Trophoblast cell (in vitro differentiated cells and primary cell): ENCODE measurements around the gene SRR. TPM values are rescaled to one million over a fixed set of nuclear protein-coding genes. Genes with fewer than 3 reads are reported as not detected.
"Not testable (repeated sequence)": the region's sequence is repeated elsewhere in the genome, so short reads cannot be mapped to it uniquely, and the experiment has no call there.

Source experiments
- DNase-seq, 2 donors: peaks; one replicate each; pipeline ENCODE4 v3.0.0-alpha.2; 2016
- H2AFZ ChIP-seq: 2 replicates; pipeline ENCODE4 v1.6.1; 2013; ENCODE audit warnings: low read length, moderate library complexity, mild to moderate bottlenecking; ENCODE audit not compliant: insufficient read depth, poor library complexity
- H2AK5ac ChIP-seq: 2 replicates; pipeline ENCODE4 v1.6.1; 2013; ENCODE audit warnings: mild to moderate bottlenecking, low read length
- H2BK120ac ChIP-seq: 2 replicates; pipeline ENCODE4 v1.6.1; 2013; ENCODE audit warnings: low read length, mild to moderate bottlenecking, moderate library complexity; ENCODE audit not compliant: insufficient read depth, poor library complexity
- H2BK12ac ChIP-seq: 2 replicates; pipeline ENCODE4 v1.6.1; 2013; ENCODE audit warnings: mild to moderate bottlenecking, low read length, moderate library complexity
- H2BK5ac ChIP-seq: 2 replicates; pipeline ENCODE4 v1.6.1; 2013; ENCODE audit warnings: low read length, low read depth, moderate library complexity, mild to moderate bottlenecking; ENCODE audit not compliant: poor library complexity
- H3K14ac ChIP-seq: 2 replicates; pipeline ENCODE4 v1.6.1; 2013; ENCODE audit warnings: mild to moderate bottlenecking, low read length
- H3K18ac ChIP-seq: 2 replicates; pipeline ENCODE4 v1.6.1; 2013; ENCODE audit warnings: mild to moderate bottlenecking, low read length
- H3K23ac ChIP-seq: 2 replicates; pipeline ENCODE4 v1.6.1; 2013; ENCODE audit warnings: low read length
- H3K27ac ChIP-seq: 2 replicates; pipeline ENCODE4 v1.5.1; 2013; ENCODE audit warnings: low read depth, mild to moderate bottlenecking, inconsistent platforms, low read length, moderate library complexity
- H3K27me3 ChIP-seq: 2 replicates; pipeline ENCODE4 v1.6.1; 2013; ENCODE audit warnings: inconsistent platforms, mild to moderate bottlenecking, low read length, moderate library complexity; ENCODE audit not compliant: insufficient read depth
- H3K36me3 ChIP-seq, 2 experiments: 1 replicate in 1 of 2; 2 replicates in 1 of 2; pipeline ENCODE4 v1.6.1; 2013; ENCODE audit warnings: low read length in 2 of 2, mild to moderate bottlenecking in 2 of 2, moderate library complexity in 1 of 2; ENCODE audit not compliant: insufficient read depth in 2 of 2, control insufficient read depth in 1 of 2
- H3K4ac ChIP-seq: 2 replicates; pipeline ENCODE4 v1.6.1; 2013; ENCODE audit warnings: low read depth, mild to moderate bottlenecking, low read length, moderate library complexity
- H3K4me1 ChIP-seq, 2 experiments: 1 replicate in 1 of 2; 2 replicates in 1 of 2; pipeline ENCODE4 v1.6.1; 2013; ENCODE audit warnings: low read length in 2 of 2, mild to moderate bottlenecking in 2 of 2, moderate library complexity in 1 of 2; ENCODE audit not compliant: insufficient read depth in 2 of 2, control insufficient read depth in 1 of 2
- H3K4me2 ChIP-seq: 2 replicates; pipeline ENCODE4 v1.6.1; 2013; ENCODE audit warnings: inconsistent platforms, mild to moderate bottlenecking, low read length, moderate library complexity
- H3K4me3 ChIP-seq: 2 replicates; pipeline ENCODE4 v1.5.1; 2013; ENCODE audit warnings: mild to moderate bottlenecking, low read depth, low read length, inconsistent platforms
- H3K79me1 ChIP-seq: one replicate; pipeline ENCODE4 v1.6.1; 2013; ENCODE audit warnings: low read length
- H3K79me2 ChIP-seq: 2 replicates; pipeline ENCODE4 v1.6.1; 2013; ENCODE audit warnings: low read length, mild to moderate bottlenecking; ENCODE audit not compliant: control insufficient read depth, insufficient read depth, poor library complexity
- H3K9ac ChIP-seq: 2 replicates; pipeline ENCODE4 v1.6.1; 2013; ENCODE audit warnings: mild to moderate bottlenecking, low read length
- H3K9me3 ChIP-seq: 2 replicates; pipeline ENCODE4 v1.6.1; 2013; ENCODE audit warnings: low read depth, mild to moderate bottlenecking, control low read depth, inconsistent platforms, low read length; ENCODE audit not compliant: insufficient read depth
- H4K12ac ChIP-seq: 2 replicates; pipeline ENCODE4 v1.6.1; 2013; ENCODE audit warnings: low read depth, mild to moderate bottlenecking, low read length, moderate library complexity
- H4K8ac ChIP-seq: 2 replicates; pipeline ENCODE4 v1.6.1; 2013; ENCODE audit warnings: low read depth, mild to moderate bottlenecking, low read length, moderate library complexity
- H4K91ac ChIP-seq: one replicate; pipeline ENCODE4 v1.6.1; 2013; ENCODE audit warnings: low read depth, mild to moderate bottlenecking, low read length, moderate library complexity
- WGBS: extraction: QIAGEN DNeasy Blood & Tissue Kit; methylation state at CpG from one replicate; pipeline ENCODE4 v1.1.7; 2013; ENCODE audit warnings: missing lambda C conversion rate; ENCODE audit not compliant: insufficient read length, insufficient coverage; ENCODE audit errors: extremely low coverage; 5-methylcytosine and 5-hydroxymethylcytosine counted together
- polyA plus RNA-seq: library from polyadenylated mRNA; stranded (reverse); fragments of 200-250 nt; gene quantifications from 2 replicates; pipeline ENCODE4 v1.2.3, GENCODE V29; 2013

Gene SRR, protein sequence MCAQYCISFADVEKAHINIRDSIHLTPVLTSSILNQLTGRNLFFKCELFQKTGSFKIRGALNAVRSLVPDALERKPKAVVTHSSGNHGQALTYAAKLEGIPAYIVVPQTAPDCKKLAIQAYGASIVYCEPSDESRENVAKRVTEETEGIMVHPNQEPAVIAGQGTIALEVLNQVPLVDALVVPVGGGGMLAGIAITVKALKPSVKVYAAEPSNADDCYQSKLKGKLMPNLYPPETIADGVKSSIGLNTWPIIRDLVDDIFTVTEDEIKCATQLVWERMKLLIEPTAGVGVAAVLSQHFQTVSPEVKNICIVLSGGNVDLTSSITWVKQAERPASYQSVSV
- polyA plus RNA-seq, result 14.3 and 15.6 TPM in 2 replicates

DNA sequence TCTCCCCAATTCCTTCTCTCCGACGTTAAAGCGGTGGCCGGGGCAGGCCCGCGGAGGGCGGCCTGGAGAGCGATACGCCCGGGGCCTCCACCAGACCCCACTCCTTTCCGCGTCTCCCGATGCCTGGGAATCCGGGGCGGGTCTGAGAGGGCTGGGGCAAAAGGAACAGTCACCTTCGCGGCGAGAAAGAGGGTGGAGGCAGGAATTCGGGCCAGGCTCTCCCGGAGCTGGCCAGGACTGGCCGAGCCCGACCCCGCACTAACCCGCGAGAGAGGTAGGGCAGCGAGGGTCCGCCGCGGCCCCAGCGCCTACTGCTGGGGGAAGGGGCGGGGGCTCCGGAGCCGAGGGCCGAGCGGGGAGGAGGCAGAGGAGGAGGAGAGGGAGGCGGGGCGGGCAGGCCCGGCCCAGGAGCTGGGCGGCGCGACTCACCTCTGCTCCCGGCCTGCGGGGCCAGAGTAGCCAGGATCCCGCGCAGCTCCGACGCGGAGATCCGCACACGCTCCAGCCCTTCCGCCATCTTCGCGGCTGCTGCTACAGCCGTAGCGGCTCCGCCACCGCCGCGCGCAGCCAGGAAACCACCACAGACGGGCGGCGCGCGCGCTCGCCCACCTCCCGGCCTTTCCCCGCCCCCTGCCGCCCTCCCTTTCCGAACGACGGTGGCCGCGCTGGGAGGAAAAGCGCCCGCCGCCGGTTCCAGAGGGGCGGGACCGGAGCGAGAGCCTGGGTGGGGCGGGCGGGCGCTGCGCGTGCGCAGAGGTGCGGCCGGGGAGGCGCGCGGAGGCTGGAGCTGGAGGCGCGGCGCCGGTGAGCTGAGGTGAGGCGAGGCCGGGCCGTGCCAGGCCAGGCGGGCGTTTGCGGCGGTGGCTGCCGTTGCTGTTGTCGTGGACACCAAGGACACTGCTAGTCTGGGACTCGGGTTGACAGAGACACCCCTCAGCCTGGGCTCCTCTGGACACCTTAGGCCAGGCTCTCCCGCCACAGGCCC, at the start of gene SRR, which contains the start of gene SMG6:
Gene SRR (plus strand): TSS at position 747 of the 985 bp plus-strand sequence. CDS start 11,611 bp downstream, outside the sequence.
Gene SMG6 (minus strand): TSS at position 582 of the 985 bp plus-strand sequence. CDS start 65 bp downstream, at position 517.
- H2AK5ac ChIP-seq, result peak within 1 kb of the TSS; percentile 29
- no CpG with 5 or more reads among the region's 108 CpGs for WGBS
- peak within 1 kb of the TSS; percentile 100 for H3K18ac ChIP-seq
- H2BK120ac ChIP-seq, result peak within 1 kb of the TSS; percentile 96
- peaks cover 14 to 18% of the 10 kb centered on the region in 2 experiments for H3K36me3 ChIP-seq
- H3K4ac ChIP-seq, result peak within 1 kb of the TSS; percentile 94
- peaks cover 10% of the 10 kb centered on the region for H3K79me2 ChIP-seq
- H4K8ac ChIP-seq, result peak within 1 kb of the TSS; percentile 99
- H2AFZ ChIP-seq, result peak within 1 kb of the TSS; percentile 100
- peaks cover 5 to 8% of the 10 kb centered on the region in 2 experiments for H3K4me1 ChIP-seq
- no peaks in the 10 kb centered on the region for H3K9me3 ChIP-seq
- H3K27ac ChIP-seq, result peak within 1 kb of the TSS; percentile 100
- H3K9ac ChIP-seq, result peak within 1 kb of the TSS; percentile 97
- H3K4me2 ChIP-seq, result peak within 1 kb of the TSS; percentile 88
- peak; percentile 81 to 92 for DNase-seq
- H3K79me1 ChIP-seq, result peaks cover 11% of the 10 kb centered on the region
- peak within 1 kb of the TSS; percentile 100 for H4K12ac ChIP-seq
- no peak within 1 kb of the TSS for H2BK12ac ChIP-seq
- H3K23ac ChIP-seq, result no peak within 1 kb of the TSS
- H3K4me3 ChIP-seq, result peak within 1 kb of the TSS; percentile 95
- H4K91ac ChIP-seq, result peak within 1 kb of the TSS; percentile 95
- no peaks in the 10 kb centered on the region for H3K27me3 ChIP-seq
- H2BK5ac ChIP-seq, result peak within 1 kb of the TSS; percentile 99
- H3K14ac ChIP-seq, result peak within 1 kb of the TSS; percentile 100

DNA sequence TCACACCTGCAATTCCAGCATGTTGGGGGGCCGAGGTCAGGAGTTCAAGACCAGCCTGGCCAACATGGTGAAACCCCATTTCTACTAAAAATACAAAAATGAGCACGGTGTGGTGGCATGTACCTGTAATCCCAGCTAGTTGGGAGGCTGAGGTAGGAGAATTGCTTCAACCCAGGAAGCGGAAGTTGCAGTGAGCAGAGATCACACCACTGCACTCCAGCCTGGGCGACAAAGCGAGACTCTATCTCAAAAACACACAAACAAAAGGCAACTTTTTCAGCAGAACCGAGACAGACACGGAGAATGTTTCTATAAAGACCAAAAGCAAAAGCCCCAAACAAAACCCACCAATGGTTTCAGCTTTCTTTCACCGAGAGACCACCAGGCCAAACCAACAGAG, 44.9 kb upstream of the SRR start:
- H3K36me3 ChIP-seq, H3K27ac ChIP-seq, H3K9me3 ChIP-seq, H3K79me1 ChIP-seq, H2AK5ac ChIP-seq, H3K4ac ChIP-seq, H4K91ac ChIP-seq, H2BK120ac ChIP-seq, H3K27me3 ChIP-seq, H3K23ac ChIP-seq, DNase-seq, H2AFZ ChIP-seq, H4K12ac ChIP-seq, H3K4me2 ChIP-seq, H2BK5ac ChIP-seq, H3K4me3 ChIP-seq, H3K9ac ChIP-seq, H4K8ac ChIP-seq, H2BK12ac ChIP-seq, H3K4me1 ChIP-seq, H3K14ac ChIP-seq, H3K79me2 ChIP-seq, H3K18ac ChIP-seq: not testable (repeated sequence)
- WGBS, result no CpG with 5 or more reads among the region's 8 CpGs

DNA sequence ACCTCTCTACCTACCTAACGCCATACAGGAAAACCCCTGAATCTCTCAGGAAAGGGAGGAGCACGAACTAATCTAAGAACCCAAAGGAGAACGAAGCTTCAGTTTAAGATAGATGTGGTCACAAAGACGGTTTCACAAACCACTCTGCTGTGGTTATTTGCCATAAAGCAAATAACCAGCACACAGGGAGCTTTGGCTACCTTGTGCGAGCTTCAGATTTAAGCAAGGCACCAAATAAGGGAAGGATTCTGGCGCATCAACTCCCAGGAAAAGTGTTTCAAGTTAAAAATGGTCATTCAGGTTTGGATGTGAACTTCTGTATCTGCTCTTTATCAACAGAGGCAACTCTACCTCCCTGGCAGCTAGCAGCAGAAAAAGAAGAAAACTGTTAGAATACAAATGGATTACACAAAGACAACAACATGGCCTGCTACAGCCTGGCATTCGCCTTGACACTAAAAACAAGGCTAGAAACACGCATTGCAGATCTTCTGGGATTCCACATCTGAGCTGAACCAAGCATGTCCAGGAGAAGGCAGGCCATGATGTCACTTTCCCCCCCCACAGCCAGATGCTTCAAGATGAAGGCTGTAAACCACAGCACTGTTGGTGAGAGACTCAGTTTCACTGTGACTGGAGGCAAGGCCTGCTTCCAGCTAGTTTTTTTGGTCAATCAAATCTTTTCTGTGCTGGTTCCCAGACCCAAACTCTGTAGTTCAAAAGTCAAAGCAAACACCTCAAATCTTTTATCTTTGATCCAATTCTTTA, 43.8 kb upstream of the SRR start:
- H3K79me1 ChIP-seq, result no peaks in the 10 kb centered on the region
- H4K12ac ChIP-seq, result no peak overlapping the region
- no CpG with 5 or more reads among the region's 8 CpGs for WGBS
- H3K4me1 ChIP-seq, result peaks cover 0 to 5% of the 10 kb centered on the region in 2 experiments
- H3K9me3 ChIP-seq, result no peaks in the 10 kb centered on the region
- H4K91ac ChIP-seq, result no peak overlapping the region
- no peak overlapping the region for H2AK5ac ChIP-seq
- no peak overlapping the region for H3K4me3 ChIP-seq
- no peaks in the 10 kb centered on the region for H3K79me2 ChIP-seq
- no peak for DNase-seq
- no peak overlapping the region for H2BK120ac ChIP-seq
- H3K27ac ChIP-seq, result no peak overlapping the region
- H3K14ac ChIP-seq, result no peak overlapping the region
- H3K18ac ChIP-seq, result no peak overlapping the region
- H3K4me2 ChIP-seq, result peak overlapping the region; percentile 19
- peaks cover 0 to 8% of the 10 kb centered on the region in 2 experiments for H3K36me3 ChIP-seq
- H3K27me3 ChIP-seq, result no peaks in the 10 kb centered on the region
- H3K23ac ChIP-seq, result no peak overlapping the region
- no peak overlapping the region for H4K8ac ChIP-seq
- no peak overlapping the region for H2BK5ac ChIP-seq
- H2AFZ ChIP-seq, result no peak overlapping the region
- H2BK12ac ChIP-seq, result no peak overlapping the region
- no peak overlapping the region for H3K4ac ChIP-seq
- H3K9ac ChIP-seq, result peak overlapping the region; percentile 47

DNA sequence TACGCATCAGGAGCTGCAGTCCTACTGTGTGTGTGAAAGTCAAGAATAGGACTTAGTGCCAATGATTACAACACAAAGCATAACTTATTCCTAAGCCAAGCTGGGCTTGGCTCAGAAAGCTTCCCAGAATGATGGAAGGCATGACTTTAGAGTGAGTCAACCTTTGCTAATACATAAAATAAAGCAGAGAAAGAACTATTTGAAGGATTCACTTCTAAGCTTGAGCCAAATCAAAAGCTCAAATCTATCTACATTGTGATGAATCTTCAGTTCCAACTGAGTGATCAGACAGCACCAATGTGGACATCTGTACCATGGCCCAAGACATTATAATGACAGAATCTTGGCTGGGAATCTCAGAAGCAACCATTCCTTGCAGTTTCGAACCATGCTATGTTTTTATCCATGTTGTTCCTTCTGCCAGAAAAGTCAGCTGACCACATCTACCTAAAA, 41.6 kb upstream of the SRR start:
- no peak overlapping the region for H3K4me2 ChIP-seq
- no peak overlapping the region for H4K8ac ChIP-seq
- H3K9ac ChIP-seq, result no peak overlapping the region
- no peak overlapping the region for H3K27ac ChIP-seq
- no peak overlapping the region for H2AFZ ChIP-seq
- no peak overlapping the region for H2BK5ac ChIP-seq
- no peak overlapping the region for H4K12ac ChIP-seq
- WGBS, result no CpG with 5 or more reads among the region's 2 CpGs
- peaks cover 2 to 4% of the 10 kb centered on the region in 2 experiments for H3K36me3 ChIP-seq
- H3K4me3 ChIP-seq, result no peak overlapping the region
- no peak overlapping the region for H2AK5ac ChIP-seq
- H3K23ac ChIP-seq, result no peak overlapping the region
- H3K79me2 ChIP-seq, result no peaks in the 10 kb centered on the region
- H3K79me1 ChIP-seq, result no peaks in the 10 kb centered on the region
- peaks cover 0 to 5% of the 10 kb centered on the region in 2 experiments for H3K4me1 ChIP-seq
- H3K18ac ChIP-seq, result no peak overlapping the region
- DNase-seq, result peak in 1 of 2 donors; percentile 55
- H2BK120ac ChIP-seq, result no peak overlapping the region
- no peaks in the 10 kb centered on the region for H3K9me3 ChIP-seq
- H2BK12ac ChIP-seq, result no peak overlapping the region
- H3K14ac ChIP-seq, result no peak overlapping the region
- H3K27me3 ChIP-seq, result no peaks in the 10 kb centered on the region
- H3K4ac ChIP-seq, result no peak overlapping the region
- no peak overlapping the region for H4K91ac ChIP-seq
